Activated CD8-positive, alpha-beta T cell treated with anti-CD3 and anti-CD28 coated beads for 36 hours (primary cell): ENCODE results near the gene MOB3A. TPM values are rescaled to one million over a fixed set of nuclear protein-coding genes. Genes with fewer than 3 reads are reported as not detected.
"Not testable (repeated sequence)": the region's sequence is repeated elsewhere in the genome, so short reads cannot be mapped to it uniquely, and the experiment has no call there.

Experiments used
- ATAC-seq: fragments of 200-7000 bp; cut with Tn5 transposase; one replicate; pipeline ENCODE4 v1.10.0; 2021; ENCODE audit warnings: mild to moderate bottlenecking, moderate library complexity
- CTCF ChIA-PET: fragments of 350-600 bp; sonication (Branson Sonifier 250); formaldehyde crosslinking; loops from one replicate; lab custom pipeline; 2021; ENCODE audit warnings: antibody characterized with exemption; lab: Charles Lee
- POLR2A ChIA-PET: fragments of 350-600 bp; sonication (Branson Sonifier 250); formaldehyde crosslinking; loops from one replicate; lab custom pipeline; 2021; ENCODE audit warnings: antibody characterized with exemption; lab: Charles Lee
- DNase-seq: peaks from one replicate; pipeline ENCODE4 v3.0.0-alpha.2; 2020
- H3K27ac Mint-ChIP-seq: one replicate; pipeline ENCODE4 v1.8.0; 2021; ENCODE audit warnings: mild to moderate bottlenecking, mixed read lengths
- H3K27me3 Mint-ChIP-seq: one replicate; pipeline ENCODE4 v1.8.0; 2021; ENCODE audit warnings: mixed read lengths
- H3K36me3 Mint-ChIP-seq: one replicate; pipeline ENCODE4 v1.8.0; 2021; ENCODE audit warnings: low read depth, mixed read lengths
- H3K4me1 Mint-ChIP-seq: one replicate; pipeline ENCODE4 v1.8.0; 2021; ENCODE audit warnings: low read depth, mixed read lengths
- H3K4me3 Mint-ChIP-seq: one replicate; pipeline ENCODE4 v1.8.0; 2021; ENCODE audit warnings: mild to moderate bottlenecking, moderate library complexity, mixed read lengths
- H3K9me3 Mint-ChIP-seq: one replicate; pipeline ENCODE4 v1.8.0; 2021; ENCODE audit warnings: mixed read lengths
- intact Hi-C: fragments of 100-400 bp; cut with micrococcal nuclease; formaldehyde crosslinking; loops from one replicate; pipeline ENCODE4 v1.10.0; 2022
- total RNA-seq, 2 experiments: library from RNA; stranded (reverse); gene quantifications; one replicate each; pipeline ENCODE4 v1.2.3, GENCODE V29; 2021
- TF ChIP-seq, protein P1 (sequence below): fragments of 200-600 bp; IDR thresholded peaks from one replicate; pipeline ENCODE4 v1.8.0; 2022; ENCODE audit warnings: antibody characterized with exemption, mild to moderate bottlenecking

MOB3A gene
- total RNA-seq, 2 experiments from 2014 or later, result 175 to 185 TPM

DNA sequence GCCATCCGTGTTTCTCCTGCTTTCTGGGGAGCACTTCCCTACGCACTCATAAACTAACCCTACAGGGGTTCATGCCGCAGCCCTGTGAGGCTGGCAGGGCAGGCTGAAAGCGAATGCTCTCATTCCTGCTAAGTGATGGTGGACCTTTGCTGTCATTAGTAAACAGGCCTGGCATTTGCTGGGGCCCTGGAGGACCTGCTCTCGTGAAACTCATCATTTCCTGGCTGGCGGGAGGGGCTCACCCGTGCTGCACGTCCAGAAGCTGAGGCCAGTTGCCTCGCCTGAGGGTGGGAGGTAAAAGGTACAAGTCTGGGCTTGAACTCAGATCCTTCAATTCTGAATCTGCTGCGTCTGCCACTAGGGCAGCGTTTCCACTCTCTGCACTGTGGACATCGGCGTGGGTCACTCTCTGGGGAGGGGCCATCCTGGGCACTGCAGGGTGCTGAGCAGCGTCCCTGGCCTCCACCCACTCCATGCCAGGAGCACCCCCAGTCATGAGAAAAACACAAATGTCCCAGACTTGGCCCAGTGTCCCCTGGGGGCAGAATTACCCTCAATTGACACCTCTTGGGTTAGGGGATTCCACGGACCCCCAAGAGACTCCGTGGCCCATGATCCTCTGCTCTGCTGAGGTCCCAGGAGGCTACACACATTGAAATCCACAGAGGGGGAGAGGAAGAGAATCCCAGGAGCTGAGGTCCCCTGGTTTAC lies 7.0 kb downstream of the MOB3A start:
- peak overlapping the region; percentile 56 for H3K4me3 Mint-ChIP-seq
- DNase-seq (peak; percentile 81), ATAC-seq (no peak)
- peaks cover 63% of the 10 kb centered on the region for H3K4me1 Mint-ChIP-seq
- TF ChIP-seq, protein P1, sequence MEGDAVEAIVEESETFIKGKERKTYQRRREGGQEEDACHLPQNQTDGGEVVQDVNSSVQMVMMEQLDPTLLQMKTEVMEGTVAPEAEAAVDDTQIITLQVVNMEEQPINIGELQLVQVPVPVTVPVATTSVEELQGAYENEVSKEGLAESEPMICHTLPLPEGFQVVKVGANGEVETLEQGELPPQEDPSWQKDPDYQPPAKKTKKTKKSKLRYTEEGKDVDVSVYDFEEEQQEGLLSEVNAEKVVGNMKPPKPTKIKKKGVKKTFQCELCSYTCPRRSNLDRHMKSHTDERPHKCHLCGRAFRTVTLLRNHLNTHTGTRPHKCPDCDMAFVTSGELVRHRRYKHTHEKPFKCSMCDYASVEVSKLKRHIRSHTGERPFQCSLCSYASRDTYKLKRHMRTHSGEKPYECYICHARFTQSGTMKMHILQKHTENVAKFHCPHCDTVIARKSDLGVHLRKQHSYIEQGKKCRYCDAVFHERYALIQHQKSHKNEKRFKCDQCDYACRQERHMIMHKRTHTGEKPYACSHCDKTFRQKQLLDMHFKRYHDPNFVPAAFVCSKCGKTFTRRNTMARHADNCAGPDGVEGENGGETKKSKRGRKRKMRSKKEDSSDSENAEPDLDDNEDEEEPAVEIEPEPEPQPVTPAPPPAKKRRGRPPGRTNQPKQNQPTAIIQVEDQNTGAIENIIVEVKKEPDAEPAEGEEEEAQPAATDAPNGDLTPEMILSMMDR, result no peak
- intact Hi-C loops, result loop anchor here (5.0 kb wide), 2 partner anchors 37 to 67 kb away; partner anchors contain the start of gene MKNK2
- H3K9me3 Mint-ChIP-seq, result peaks cover 2% of the 10 kb centered on the region
- peaks cover 59% of the 10 kb centered on the region for H3K36me3 Mint-ChIP-seq
- peak overlapping the region; percentile 95 for H3K27ac Mint-ChIP-seq
- CTCF ChIA-PET, result interaction anchor here (1.2 kb wide), 1 partner anchor 159 kb away, joined by 3 read pairs; no protein-coding TSS in a partner anchor
- POLR2A ChIA-PET, result interaction anchor here (1.0 to 1.7 kb wide), 4 partner anchors 37 to 161 kb away, joined by 3 to 5 read pairs (median 4); no protein-coding TSS in a partner anchor
- no peaks in the 10 kb centered on the region for H3K27me3 Mint-ChIP-seq

DNA sequence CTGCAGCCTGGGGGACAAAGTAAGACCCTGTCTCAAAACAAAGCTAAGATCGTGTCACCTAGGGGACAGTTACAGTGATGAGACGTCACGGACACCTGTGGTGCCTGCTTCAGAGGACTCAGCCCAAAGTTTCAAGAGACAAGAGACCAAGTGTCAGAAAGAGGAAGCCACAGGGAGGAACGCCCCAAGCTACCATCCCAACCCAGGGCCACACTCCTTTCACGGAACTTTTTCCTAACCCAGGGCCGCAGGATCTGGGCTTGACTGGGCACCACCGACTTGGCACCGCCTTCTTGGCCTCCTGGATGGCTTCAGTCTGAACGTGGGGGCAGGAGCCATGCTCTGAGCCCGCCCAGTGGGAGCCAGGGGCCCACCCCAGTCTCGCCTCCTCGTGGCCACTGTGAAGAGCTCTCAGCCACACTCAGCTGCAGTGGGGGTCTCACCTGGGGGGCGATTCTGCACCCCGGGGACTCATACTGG lies 8.5 kb downstream of the MOB3A start:
- peak; percentile 2 for ATAC-seq

DNA sequence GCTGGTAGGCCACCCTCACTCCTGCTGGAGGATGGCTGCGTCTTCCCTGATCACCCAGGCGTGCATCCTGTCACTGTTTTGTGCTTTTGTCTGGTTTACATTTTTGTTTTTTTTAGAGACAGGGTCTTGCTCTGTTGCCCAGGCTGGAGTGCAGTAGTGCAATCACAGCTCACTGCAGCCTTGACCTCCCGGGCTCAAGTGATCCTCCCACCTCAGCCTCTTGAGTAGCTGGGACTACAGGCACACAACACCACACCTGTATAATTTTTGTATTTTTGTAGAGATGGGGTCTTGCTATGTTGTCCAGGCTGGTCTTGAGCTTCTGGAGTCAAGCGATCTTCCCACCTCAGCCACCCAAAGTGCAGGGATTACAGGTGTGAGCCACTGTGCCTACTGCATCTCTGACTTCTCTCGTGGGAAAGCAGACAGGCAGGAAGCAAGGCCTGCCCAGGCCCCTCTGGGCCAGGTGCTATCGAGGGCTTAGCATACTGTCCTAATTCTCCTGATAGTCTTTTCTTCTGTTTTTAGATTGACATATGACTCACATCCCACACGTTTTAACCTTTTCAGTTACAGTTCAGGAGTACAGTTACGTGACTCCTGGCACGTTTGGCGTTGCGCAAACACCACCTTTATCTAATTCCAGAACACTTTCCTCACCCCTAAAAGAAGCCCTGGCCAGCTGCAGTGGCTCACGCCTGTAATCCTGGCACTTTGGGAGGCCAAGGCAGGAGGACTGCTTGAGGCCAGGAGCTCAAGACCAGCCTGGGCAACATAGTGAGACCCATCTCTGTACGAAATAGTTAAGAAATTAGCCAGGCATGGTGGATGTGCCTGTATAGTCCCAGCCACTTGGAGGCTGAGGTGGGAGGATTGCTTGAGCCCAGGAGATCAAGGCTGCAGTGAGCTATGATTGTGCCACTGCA lies 9.2 kb downstream of the MOB3A start:
- intact Hi-C loops, result loop anchor here (5.0 kb wide), 2 partner anchors 35 to 65 kb away; partner anchors contain the start of gene MKNK2
- peak; percentile 78 for DNase-seq
- peak; percentile 8 for ATAC-seq

More for the DNA sequence above, 8.5 kb downstream of the MOB3A start:
- peaks cover 2% of the 10 kb centered on the region for H3K9me3 Mint-ChIP-seq
- H3K36me3 Mint-ChIP-seq, result peaks cover 63% of the 10 kb centered on the region
- ChIA-PET CTCF (interaction anchor here (0.8 to 1.2 kb wide), 3 partner anchors 68 to 159 kb away, joined by 3 read pairs; no protein-coding TSS in a partner anchor), POLR2A (interaction anchor here (0.6 to 1.9 kb wide), 9 partner anchors 8 to 182 kb away, joined by 3 to 9 read pairs (median 5); no protein-coding TSS in a partner anchor)
- peak overlapping the region; percentile 95 for H3K27ac Mint-ChIP-seq
- H3K27me3 Mint-ChIP-seq, result no peaks in the 10 kb centered on the region
- TF ChIP-seq, protein P1, result peak; percentile 40
- H3K4me1 Mint-ChIP-seq, result peaks cover 54% of the 10 kb centered on the region
- peak overlapping the region; percentile 99 for H3K4me3 Mint-ChIP-seq
- intact Hi-C loops, result loop anchor here (5.0 kb wide), 2 partner anchors 35 to 65 kb away; partner anchors contain the start of gene MKNK2
- peak; percentile 69 for DNase-seq

DNA sequence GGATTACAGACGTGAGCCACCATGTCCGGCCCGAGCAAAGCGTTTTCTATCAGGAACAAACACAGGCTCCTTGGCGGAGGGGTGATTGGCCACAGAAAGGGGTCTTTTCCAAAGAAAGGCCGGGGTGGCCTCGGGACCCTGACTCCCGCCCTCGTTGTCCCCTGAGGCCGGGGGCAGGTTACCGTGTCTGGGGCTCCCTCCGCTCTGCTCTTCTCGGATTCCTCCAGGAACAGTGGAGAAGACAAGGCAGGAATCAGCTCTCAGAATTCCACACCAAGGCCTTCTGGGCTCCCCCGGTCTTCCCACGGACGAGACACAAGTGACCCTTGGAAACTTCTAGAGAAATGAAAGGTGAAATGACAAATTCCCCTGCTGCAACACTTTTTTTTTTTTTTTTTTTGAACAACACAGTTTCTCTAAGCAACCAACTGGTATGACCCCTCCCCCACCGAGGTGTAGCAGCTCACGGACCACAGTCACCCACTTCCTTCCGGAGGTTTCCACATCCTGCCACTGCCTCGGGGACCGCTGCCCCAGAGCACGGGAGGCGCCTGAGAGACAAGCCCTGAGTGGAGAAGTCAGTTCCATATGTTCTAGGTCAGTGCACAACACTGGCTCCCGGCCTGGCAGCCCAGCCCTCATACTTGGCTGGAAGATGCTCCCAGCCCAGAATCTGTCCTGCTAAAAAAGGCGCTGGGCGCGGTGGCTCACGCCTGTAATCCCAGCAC lies 11.0 kb downstream of the MOB3A start:
- H3K9me3 Mint-ChIP-seq, result no peaks in the 10 kb centered on the region
- peaks cover 72% of the 10 kb centered on the region for H3K36me3 Mint-ChIP-seq
- peak; percentile 60 for ATAC-seq
- peaks cover 56% of the 10 kb centered on the region for H3K4me1 Mint-ChIP-seq
- ChIA-PET CTCF (interaction anchor here (0.9 to 2.7 kb wide), 3 partner anchors 10 to 15 kb away, joined by 3 to 13 read pairs (median 13); no protein-coding TSS in a partner anchor), POLR2A (interaction anchor here (0.6 to 4.4 kb wide), 6 partner anchors 10 to 181 kb away, joined by 3 to 43 read pairs (median 9); partner anchors contain the start of genes MKNK2 and MOB3A)
- peak overlapping the region; percentile 99 for H3K4me3 Mint-ChIP-seq
- H3K27me3 Mint-ChIP-seq, result no peaks in the 10 kb centered on the region
- TF ChIP-seq, protein P1, result no peak
- intact Hi-C loops, result loop anchor here (5.0 kb wide), 2 partner anchors 33 to 63 kb away; partner anchors contain the start of gene MKNK2
- peak; percentile 98 for DNase-seq
- H3K27ac Mint-ChIP-seq, result peak overlapping the region; percentile 100

More for the DNA sequence above, 9.2 kb downstream of the MOB3A start:
- H3K9me3 Mint-ChIP-seq, H3K27me3 Mint-ChIP-seq: not testable (repeated sequence)
- Mint-ChIP-seq H3K27ac (peak overlapping the region; percentile 95), H3K4me3 (peak overlapping the region; percentile 99), H3K36me3 (peaks cover 65% of the 10 kb centered on the region), H3K4me1 (peaks cover 53% of the 10 kb centered on the region)
- ChIA-PET POLR2A (interaction anchor here (0.6 to 1.9 kb wide), 10 partner anchors 8 to 183 kb away, joined by 3 to 9 read pairs (median 4); no protein-coding TSS in a partner anchor), CTCF (interaction anchor here (1.1 to 1.2 kb wide), 2 partner anchors 69 to 159 kb away, joined by 3 read pairs; no protein-coding TSS in a partner anchor)
